ENCODE measurements around the gene ISG15. TPM values are rescaled to one million over a fixed set of nuclear protein-coding genes. Genes with fewer than 3 reads are reported as not detected.

The ISG15 gene
- total and polyA plus RNA-seq, 9 of the 15 experiments (the other 6 are each of a cell fraction or from before 2014, with no cell fraction given), result 0.40 to 58.3 (median 12.2) TPM

GRCh38 chr1:1031659-1032235 is 18.4 kb downstream of the ISG15 start:
- intact Hi-C loops (cut with micrococcal nuclease) (no loop called here), in situ Hi-C loops (cut with MboI) (no loop called here)
- ChIA-PET CTCF (ENCODE audit: low intra/inter-chr PET ratio) (no interaction called here), POLR2A (interaction anchor here (0.7 to 1.2 kb wide), 3 partner anchors 9 to 25 kb away, joined by 3 read pairs; no protein-coding TSS in a partner anchor)
- no peak overlapping the region for H3K27ac ChIP-seq (ENCODE audit: extremely low read depth, low read depth, low read length)
- H3K9me1 ChIP-seq (ENCODE audit: control insufficient read depth, insufficient read depth, low read length), result no peaks in the 10 kb centered on the region
- BruUV-seq (replicated peaks), result no TSS peak
- FAIRE-seq (no peak), ATAC-seq (no peak), DNase-seq (ENCODE audit: extremely low read depth in 1 of 4, low spot score in 3 of 4) (no peak)
- H3K4me2 ChIP-seq (ENCODE audit: insufficient read depth, low read length), result no peak overlapping the region
- H2AFZ ChIP-seq (ENCODE audit: low read depth, low read length), result no peak overlapping the region
- no peaks in the 10 kb centered on the region for H3K27me3 ChIP-seq (ENCODE audit: control insufficient read depth in 2 of 2, insufficient read depth in 2 of 2, low read length in 2 of 2)
- H3K4me3 ChIP-seq, result no peak overlapping the region
- H3K9ac ChIP-seq (ENCODE audit: insufficient read depth in 1 of 2, low read depth in 2 of 2, low read length in 2 of 2), result peak overlapping the region in 1 of 2 experiments; percentile 10; a peak in 2 of 4 replicates
- TF ChIP-seq ZNF212 (CRISPR knock-in tag; IDR thresholded peaks at IDR 0.05), result no peak
- 0 out of 2 replicates have a peak, but pooled peaks have one; percentile 12 for TF ChIP-seq TFAP4 (CRISPR knock-in tag; IDR thresholded peaks at IDR 0.05; ENCODE audit: borderline replicate concordance)
- H3K9me3 ChIP-seq (replicated peaks; ENCODE audit: control insufficient read depth, insufficient read depth, low read depth, low read length), result no peaks in the 10 kb centered on the region
- 90% methylated on average over 11 of the region's 11 CpGs for WGBS (ENCODE audit: insufficient coverage, low coverage, missing lambda C conversion rate)
- peaks cover 0 to 66% of the 10 kb centered on the region in 2 experiments; a peak in 3 of 5 replicates for H3K4me1 ChIP-seq (replicated peaks in 1 of 2; ENCODE audit: control insufficient read depth in 2 of 2, insufficient read depth in 2 of 2, low read length in 2 of 2)
- peaks cover 15% of the 10 kb centered on the region for H4K20me1 ChIP-seq (replicated peaks; ENCODE audit: control insufficient read depth, insufficient read depth, low read length)
- no peaks in the 10 kb centered on the region; the same call in 2 of the 3 replicates for H3K79me2 ChIP-seq (ENCODE audit: control insufficient read depth, insufficient read depth, low read length)
- peaks cover 22% of the 10 kb centered on the region; the same call in 2 of the 3 replicates for H3K36me3 ChIP-seq (ENCODE audit: control insufficient read depth, insufficient read depth, low read length)

- TF ChIP-seq ZNF146 (CRISPR knock-in tag; IDR thresholded peaks at IDR 0.05; ENCODE audit: unreplicated experiment) (no peak), HMGN3 (IDR thresholded peaks at IDR 0.05; ENCODE audit: borderline replicate concordance, extremely low read depth, insufficient read length, low read depth, low read length) (peak; percentile 6)
- H3K9ac ChIP-seq (ENCODE audit: insufficient read depth in 1 of 2, low read depth in 2 of 2, low read length in 2 of 2), result peak overlapping the region in 1 of 2 experiments; percentile 60; a peak in 3 of 4 replicates
- in situ Hi-C loops (cut with MboI), result no loop called here
- no peak overlapping the region for H2AFZ ChIP-seq (ENCODE audit: low read depth, low read length)
- H3K36me3 ChIP-seq (ENCODE audit: control insufficient read depth, insufficient read depth, low read length), result peaks cover 17% of the 10 kb centered on the region; the same call in 1 of the 3 replicates
- peaks cover 0 to 64% of the 10 kb centered on the region in 2 experiments; a peak in 3 of 5 replicates for H3K4me1 ChIP-seq (replicated peaks in 1 of 2; ENCODE audit: control insufficient read depth in 2 of 2, insufficient read depth in 2 of 2, low read length in 2 of 2)
- ChIA-PET CTCF (ENCODE audit: low intra/inter-chr PET ratio) (interaction anchor here (1.2 to 1.3 kb wide), 2 partner anchors 217 to 259 kb away, joined by 4 to 6 read pairs; no protein-coding TSS in a partner anchor), POLR2A (interaction anchor here (0.6 to 1.2 kb wide), 2 partner anchors 8 to 81 kb away, joined by 3 to 4 read pairs; no protein-coding TSS in a partner anchor)
- ATAC-seq (no peak), DNase-seq (ENCODE audit: extremely low read depth in 1 of 4, low spot score in 3 of 4) (no peak), FAIRE-seq (no peak)
- no peaks in the 10 kb centered on the region for H3K9me3 ChIP-seq (replicated peaks; ENCODE audit: control insufficient read depth, insufficient read depth, low read depth, low read length)
- H3K27me3 ChIP-seq (ENCODE audit: control insufficient read depth in 2 of 2, insufficient read depth in 2 of 2, low read length in 2 of 2), result no peaks in the 10 kb centered on the region
- 67% methylated on average over 15 of the region's 16 CpGs for WGBS (ENCODE audit: insufficient coverage, low coverage, missing lambda C conversion rate)
- no peaks in the 10 kb centered on the region for H3K9me1 ChIP-seq (ENCODE audit: control insufficient read depth, insufficient read depth, low read length)
- H3K4me3 ChIP-seq, result no peak overlapping the region
- H3K4me2 ChIP-seq (ENCODE audit: insufficient read depth, low read length), result no peak overlapping the region
- no TSS peak for BruUV-seq (replicated peaks)
- intact Hi-C loops (cut with micrococcal nuclease), result no loop called here
- H3K27ac ChIP-seq (ENCODE audit: extremely low read depth, low read depth, low read length), result no peak overlapping the region
- H3K79me2 ChIP-seq (ENCODE audit: control insufficient read depth, insufficient read depth, low read length), result no peaks in the 10 kb centered on the region; the same call in 2 of the 3 replicates
- peaks cover 10% of the 10 kb centered on the region; the same call in 1 of the 2 replicates for H4K20me1 ChIP-seq (replicated peaks; ENCODE audit: control insufficient read depth, insufficient read depth, low read length)
Observed at GRCh38 chr1:1032424-1032823, 19.1 kb downstream of the ISG15 start.
